Endodermal cell (in vitro differentiated cells): ENCODE results near the gene EGR2. TPM values are rescaled to one million over a fixed set of nuclear protein-coding genes. Genes with fewer than 3 reads are reported as not detected.

ENCODE experiments used
- DNase-seq: peaks from one replicate; pipeline ENCODE4 v3.0.0-alpha.2; 2017
- H3K27ac ChIP-seq: 2 replicates; pipeline ENCODE4 v1.5.1; 2013; ENCODE audit warnings: mild to moderate bottlenecking, low read depth, low read length, moderate library complexity
- H3K27me3 ChIP-seq: 2 replicates; pipeline ENCODE4 v1.6.1; 2013; ENCODE audit warnings: mild to moderate bottlenecking, low read length, moderate library complexity; ENCODE audit not compliant: insufficient read depth, control insufficient read depth, poor library complexity, severe bottlenecking
- H3K36me3 ChIP-seq: 2 replicates; pipeline ENCODE4 v1.7.0; 2013; ENCODE audit warnings: mild to moderate bottlenecking, low read length, moderate library complexity; ENCODE audit not compliant: control insufficient read depth, insufficient read depth
- H3K4me1 ChIP-seq: one replicate; pipeline ENCODE4 v1.7.0; 2013; ENCODE audit warnings: low read length; ENCODE audit not compliant: control insufficient read depth, insufficient read depth
- H3K4me3 ChIP-seq: 2 replicates; pipeline ENCODE4 v1.5.1; 2013; ENCODE audit warnings: mild to moderate bottlenecking, low read length, moderate library complexity
- H3K9ac ChIP-seq: 2 replicates; pipeline ENCODE4 v1.6.1; 2013; ENCODE audit warnings: mild to moderate bottlenecking, low read length, moderate library complexity; ENCODE audit not compliant: poor library complexity, severe bottlenecking; ENCODE audit errors: extremely low read depth
- H3K9me3 ChIP-seq: 2 replicates; pipeline ENCODE4 v1.6.1; 2013; ENCODE audit warnings: mild to moderate bottlenecking, low read length, moderate library complexity; ENCODE audit not compliant: control insufficient read depth
- H3K27ac Mint-ChIP-seq: 2 replicates; pipeline ENCODE4 v1.8.0; 2020; ENCODE audit warnings: mixed read lengths
- H3K27me3 Mint-ChIP-seq: 2 replicates; pipeline ENCODE4 v1.8.0; 2021; ENCODE audit warnings: mild to moderate bottlenecking, mixed read lengths; ENCODE audit not compliant: insufficient read depth
- H3K36me3 Mint-ChIP-seq: 2 replicates; pipeline ENCODE4 v1.8.0; 2020; ENCODE audit warnings: low read depth, mixed read lengths
- H3K4me1 Mint-ChIP-seq: 2 replicates; pipeline ENCODE4 v1.8.0; 2020; ENCODE audit warnings: mixed read lengths
- H3K4me3 Mint-ChIP-seq: 2 replicates; pipeline ENCODE4 v1.8.0; 2020; ENCODE audit warnings: mild to moderate bottlenecking, moderate library complexity, mixed read lengths
- H3K9me3 Mint-ChIP-seq: 2 replicates; pipeline ENCODE4 v1.8.0; 2020; ENCODE audit warnings: mild to moderate bottlenecking, mixed read lengths
- CTCF ChIP-seq: fragments of 200-600 bp; sonication (generic); conservative IDR thresholded peaks from 2 replicates; pipeline ENCODE4 v1.5.0; 2021; ENCODE audit warnings: antibody characterized with exemption, mild to moderate bottlenecking
- WGBS, 2 experiments: methylation state at CpG; one replicate each; pipeline versions ENCODE4 v1.1.5 to v1.1.7; 2013; ENCODE audit warnings: missing lambda C conversion rate in 2 of 2, mixed read lengths in 1 of 2; ENCODE audit not compliant: insufficient coverage in 1 of 2, insufficient read length in 1 of 2; 5-methylcytosine and 5-hydroxymethylcytosine counted together
- total RNA-seq, 2 donors: library from RNA; stranded (reverse); fragmentation: NEBNext Ultra II Directional in 1 of 2; extraction: Animal tissue kit (Norgen Biotek cat#: 25700) in 1 of 2; gene quantifications; 2 replicates in 1 of 2; 3 replicates in 1 of 2; pipeline ENCODE4 v1.2.1, GENCODE V29; 2021

Gene EGR2
- total RNA-seq, 2 donors from 2014 or later, result 0.24 to 0.35 TPM

DNA sequence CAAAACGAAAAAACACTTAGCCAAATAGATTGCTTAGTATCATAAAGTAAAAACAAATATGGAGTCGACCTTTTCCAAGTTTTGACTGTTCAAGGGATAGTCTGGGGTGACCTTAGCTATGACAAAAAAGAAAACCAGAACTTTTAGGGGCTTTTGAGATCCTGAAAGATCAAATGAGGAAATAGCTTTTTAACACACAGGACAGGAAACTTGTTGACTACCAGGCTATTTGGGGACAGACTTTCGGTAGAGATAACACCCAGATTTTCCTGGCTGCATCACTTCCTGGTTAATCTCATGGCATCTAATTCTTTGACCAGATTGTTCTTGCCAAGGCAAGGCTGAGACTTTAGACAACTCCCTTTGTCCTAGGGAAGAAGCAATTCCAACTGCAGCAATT is 34.5 kb upstream of the EGR2 start:
- Histone ChIP-seq H3K9me3 (peaks cover 12% of the 10 kb centered on the region), H3K27me3 (no peaks in the 10 kb centered on the region), H3K36me3 (no peaks in the 10 kb centered on the region), H3K4me3 (no peak overlapping the region), H3K9ac (no peak overlapping the region), H3K4me1 (no peaks in the 10 kb centered on the region), H3K27ac (no peak overlapping the region)
- Mint-ChIP-seq H3K4me1 (no peaks in the 10 kb centered on the region), H3K36me3 (no peaks in the 10 kb centered on the region), H3K27me3 (no peaks in the 10 kb centered on the region), H3K27ac (no peak overlapping the region), H3K9me3 (peaks cover 2% of the 10 kb centered on the region), H3K4me3 (no peak overlapping the region)
- 82 to 100% methylated on average over 2 to 3 of the region's 3 CpGs for WGBS, 2 experiments
- TF ChIP-seq CTCF, result no peak
- no peak for DNase-seq

GRCh38 chr10:62847433-62847832 is 31.3 kb upstream of the EGR2 start:
- DNase-seq, result no peak
- Histone ChIP-seq H3K4me1 (no peaks in the 10 kb centered on the region), H3K36me3 (no peaks in the 10 kb centered on the region), H3K27ac (no peak overlapping the region), H3K27me3 (no peaks in the 10 kb centered on the region), H3K4me3 (no peak overlapping the region), H3K9ac (no peak overlapping the region), H3K9me3 (peaks cover 12% of the 10 kb centered on the region)
- TF ChIP-seq CTCF, result no peak
- Mint-ChIP-seq H3K4me1 (no peaks in the 10 kb centered on the region), H3K36me3 (no peaks in the 10 kb centered on the region), H3K27ac (no peak overlapping the region), H3K4me3 (no peak overlapping the region), H3K27me3 (peaks cover 2% of the 10 kb centered on the region), H3K9me3 (peaks cover 2% of the 10 kb centered on the region)

GRCh38 chr10:62844280-62845011 is 28.3 kb upstream of the EGR2 start:
- Histone ChIP-seq H3K9ac (no peak overlapping the region), H3K4me3 (no peak overlapping the region), H3K4me1 (no peaks in the 10 kb centered on the region), H3K27ac (no peak overlapping the region), H3K27me3 (no peaks in the 10 kb centered on the region), H3K9me3 (peaks cover 12% of the 10 kb centered on the region), H3K36me3 (no peaks in the 10 kb centered on the region)
- TF ChIP-seq CTCF, result no peak
- 81 to 87% methylated on average over 3 to 7 of the region's 7 CpGs for WGBS, 2 experiments
- peaks cover 2% of the 10 kb centered on the region for H3K9me3 Mint-ChIP-seq
- H3K4me1 Mint-ChIP-seq, result no peaks in the 10 kb centered on the region
- no peaks in the 10 kb centered on the region for H3K36me3 Mint-ChIP-seq
- H3K27me3 Mint-ChIP-seq, result peaks cover 2% of the 10 kb centered on the region
- H3K4me3 Mint-ChIP-seq, result no peak overlapping the region
- no peak overlapping the region for H3K27ac Mint-ChIP-seq
- DNase-seq, result no peak
